CD14-positive monocyte (primary cell): ENCODE measurements around the gene GMPR. TPM values are rescaled to one million over a fixed set of nuclear protein-coding genes. Genes with fewer than 3 reads are reported as not detected.

Experiments used
- DNase-seq, 3 donors: peaks; one replicate each; pipeline ENCODE4 v3.0.0-alpha.2; 2011 to 2022
- H2AFZ ChIP-seq: 2 replicates; pipeline ENCODE4 v1.6.0; 2012; ENCODE audit warnings: mild to moderate bottlenecking, low read depth, low read length, inconsistent platforms; ENCODE audit not compliant: insufficient read depth, poor library complexity, severe bottlenecking
- H3K27ac ChIP-seq, 2 donors: 1 replicate in 1 of 2; 2 replicates in 1 of 2; pipeline ENCODE4 v1.5.1; 2012 to 2013; ENCODE audit warnings: low read length in 2 of 2, control low read depth in 1 of 2, inconsistent platforms in 1 of 2, low read depth in 1 of 2, mild to moderate bottlenecking in 1 of 2
- H3K27me3 ChIP-seq, 2 donors: one replicate each; pipeline versions ENCODE4 v1.6.0 to v1.6.1; 2011 to 2013; ENCODE audit warnings: low read length in 2 of 2; ENCODE audit not compliant: control insufficient read depth in 2 of 2, insufficient read depth in 2 of 2
- H3K36me3 ChIP-seq, 2 donors: replicated peaks in 1 of 2; 1 replicate in 1 of 2; 2 replicates in 1 of 2; pipeline versions ENCODE4 v1.5.1 to v1.6.1; 2012 to 2013; ENCODE audit warnings: low read length in 2 of 2, control low read depth in 1 of 2, inconsistent platforms in 1 of 2, mild to moderate bottlenecking in 1 of 2; ENCODE audit not compliant: insufficient read depth in 2 of 2, control insufficient read depth in 1 of 2
- H3K4me1 ChIP-seq, 2 donors: 1 replicate in 1 of 2; 2 replicates in 1 of 2; pipeline versions ENCODE4 v1.5.1 to v1.6.1; 2012 to 2013; ENCODE audit warnings: low read length in 2 of 2, control low read depth in 1 of 2, inconsistent platforms in 1 of 2, mild to moderate bottlenecking in 1 of 2, moderate library complexity in 1 of 2; ENCODE audit not compliant: insufficient read depth in 2 of 2, control insufficient read depth in 1 of 2
- H3K4me2 ChIP-seq: replicated peaks from 2 replicates; pipeline ENCODE3; 2012; ENCODE audit warnings: low read length, moderate library complexity, mild to moderate bottlenecking; ENCODE audit not compliant: poor library complexity, severe bottlenecking; ENCODE audit errors: extremely low read depth
- H3K4me3 ChIP-seq, 3 experiments: fragments of 200-600 bp in 1 of 3; sonication (generic) in 1 of 3; replicated peaks in 1 of 3; 1 replicate in 2 of 3; 2 replicates in 1 of 3; pipeline ENCODE4 v1.5.1; 2011 to 2013; ENCODE audit warnings: low read length in 3 of 3, mild to moderate bottlenecking in 3 of 3, control low read depth in 2 of 3, low read depth in 2 of 3, inconsistent platforms in 1 of 3, moderate library complexity in 1 of 3
- H3K79me2 ChIP-seq: 2 replicates; pipeline ENCODE4 v1.6.0; 2012; ENCODE audit warnings: mild to moderate bottlenecking, control low read depth, inconsistent platforms, low read length, moderate library complexity; ENCODE audit not compliant: insufficient read depth
- H3K9ac ChIP-seq: 2 replicates; pipeline ENCODE4 v1.6.0; 2017; ENCODE audit warnings: low read length, mild to moderate bottlenecking; ENCODE audit not compliant: insufficient read depth, poor library complexity, severe bottlenecking
- H3K9me3 ChIP-seq, 2 donors: replicated peaks in 1 of 2; 1 replicate in 1 of 2; 2 replicates in 1 of 2; pipeline versions ENCODE4 v1.5.1 to v1.6.1; 2012 to 2013; ENCODE audit warnings: low read length in 2 of 2, control low read depth in 1 of 2; ENCODE audit not compliant: control insufficient read depth in 1 of 2, insufficient read depth in 1 of 2
- H4K20me1 ChIP-seq: 2 replicates; pipeline ENCODE4 v1.6.0; 2012; ENCODE audit warnings: mild to moderate bottlenecking, low read length, control low read depth, moderate library complexity; ENCODE audit not compliant: insufficient read depth
- H3K27ac Mint-ChIP-seq, 7 donors: one replicate each; pipeline ENCODE4 v1.8.0; 2020; ENCODE audit warnings: mild to moderate bottlenecking in 7 of 7, mixed read lengths in 7 of 7, moderate library complexity in 6 of 7, inconsistent platforms in 2 of 7
- H3K27me3 Mint-ChIP-seq, 3 donors: one replicate each; pipeline ENCODE4 v1.8.0; 2021 to 2022; ENCODE audit warnings: low read depth in 3 of 3, mild to moderate bottlenecking in 3 of 3, mixed read lengths in 3 of 3, moderate library complexity in 3 of 3, inconsistent platforms in 1 of 3
- H3K36me3 Mint-ChIP-seq, 2 donors: one replicate each; pipeline ENCODE4 v1.8.0; 2020; ENCODE audit warnings: mixed read lengths in 2 of 2, inconsistent platforms in 1 of 2, mild to moderate bottlenecking in 1 of 2
- H3K4me1 Mint-ChIP-seq: one replicate; pipeline ENCODE4 v1.8.0; 2020; ENCODE audit warnings: mild to moderate bottlenecking, mixed read lengths
- H3K4me3 Mint-ChIP-seq, 2 donors: one replicate each; pipeline ENCODE4 v1.8.0; 2020; ENCODE audit warnings: mild to moderate bottlenecking in 2 of 2, mixed read lengths in 2 of 2, moderate library complexity in 1 of 2
- H3K9me3 Mint-ChIP-seq, 7 donors: one replicate each; pipeline ENCODE4 v1.8.0; 2020 to 2022; ENCODE audit warnings: mixed read lengths in 7 of 7, mild to moderate bottlenecking in 6 of 7, moderate library complexity in 6 of 7, inconsistent platforms in 2 of 7
- WGBS: methylation state at CpG from one replicate; pipeline ENCODE4 v1.1.5; 2013; ENCODE audit warnings: missing lambda C conversion rate; ENCODE audit not compliant: insufficient coverage; 5-methylcytosine and 5-hydroxymethylcytosine counted together
- intact Hi-C, 2 donors: fragments of 100-400 bp; cut with micrococcal nuclease; formaldehyde crosslinking; loops; one replicate each; pipeline versions ENCODE4 v1.15.0 to v1.15.1; 2023
- polyA plus RNA-seq, 3 donors: library from polyadenylated mRNA; depleted of rRNA in 1 of 3; unstranded in 2 of 3; stranded (reverse) in 1 of 3; fragments of 300-500 nt in 2 of 3; fragments of >200 nt in 1 of 3; fragmentation: Illumina TruSeq in 2 of 3; gene quantifications; 1 replicate in 2 of 3; 2 replicates in 1 of 3; pipeline ENCODE4 v1.2.3, GENCODE V29; 2012 to 2021
- TF ChIP-seq, protein P1 (sequence below): fragments of 200-600 bp; IDR thresholded peaks from one replicate; pipeline ENCODE4 v1.8.0; 2022; ENCODE audit warnings: antibody characterized with exemption, mild to moderate bottlenecking

GMPR gene
- polyA plus RNA-seq, 3 donors: 1.9 to 3.8 (median 3.2) TPM

DNA sequence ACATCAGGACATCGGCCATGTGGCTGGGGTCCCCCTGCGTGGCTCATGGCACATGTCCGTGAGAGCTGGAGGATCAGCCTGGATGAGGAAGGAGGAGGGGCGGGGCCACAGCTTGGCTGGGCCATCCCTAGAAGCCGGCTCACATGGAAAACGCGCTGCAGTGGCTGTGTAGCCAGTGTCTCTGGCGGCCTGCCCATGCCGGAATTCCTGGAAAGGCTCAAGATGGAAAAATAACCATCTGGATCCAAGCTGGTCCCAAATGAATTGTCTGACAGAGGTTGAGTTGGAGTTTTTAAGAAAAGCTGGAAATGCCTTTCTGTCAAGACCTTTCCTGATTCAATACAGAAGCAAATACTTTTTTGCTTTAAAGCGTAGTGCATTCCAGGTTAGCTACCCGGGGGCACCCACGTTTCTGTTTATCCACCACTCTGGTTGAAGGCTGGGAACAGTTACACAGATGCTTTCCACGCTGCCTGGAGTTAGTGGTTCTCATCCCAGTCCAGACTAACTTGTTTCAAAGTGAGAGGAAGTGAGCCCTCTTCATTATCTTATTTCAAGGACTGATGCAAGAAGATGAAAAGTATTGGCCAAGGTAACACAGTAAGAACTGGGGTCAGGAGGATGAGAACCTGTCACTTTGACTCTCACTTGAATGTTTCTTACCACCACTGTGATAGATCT lies 99.0 kb downstream of the GMPR start:
- Histone ChIP-seq H3K79me2 (no peaks in the 10 kb centered on the region), H3K27ac (no peak overlapping the region), H4K20me1 (peaks cover 31% of the 10 kb centered on the region), H3K4me3 (no peak overlapping the region), H3K9ac (no peak overlapping the region), H3K4me1 (peaks cover 17 to 18% of the 10 kb centered on the region in 2 donors), H3K27me3 (no peaks in the 10 kb centered on the region), H3K4me2 (no peak overlapping the region), H3K9me3 (no peaks in the 10 kb centered on the region), H3K36me3 (no peaks in the 10 kb centered on the region), H2AFZ (no peak overlapping the region)
- intact Hi-C loops: loop anchor here in 1 of 2 donors (10.0 kb wide), 2 partner anchors 437 to 627 kb away; no protein-coding TSS in a partner anchor
- H3K4me1 Mint-ChIP-seq: peaks cover 15% of the 10 kb centered on the region
- H3K9me3 Mint-ChIP-seq: peaks cover 0 to 2% (median 0%) of the 10 kb centered on the region in 7 donors
- no peak overlapping the region for H3K27ac Mint-ChIP-seq
- H3K27me3 Mint-ChIP-seq: no peaks in the 10 kb centered on the region
- TF ChIP-seq, protein P1, sequence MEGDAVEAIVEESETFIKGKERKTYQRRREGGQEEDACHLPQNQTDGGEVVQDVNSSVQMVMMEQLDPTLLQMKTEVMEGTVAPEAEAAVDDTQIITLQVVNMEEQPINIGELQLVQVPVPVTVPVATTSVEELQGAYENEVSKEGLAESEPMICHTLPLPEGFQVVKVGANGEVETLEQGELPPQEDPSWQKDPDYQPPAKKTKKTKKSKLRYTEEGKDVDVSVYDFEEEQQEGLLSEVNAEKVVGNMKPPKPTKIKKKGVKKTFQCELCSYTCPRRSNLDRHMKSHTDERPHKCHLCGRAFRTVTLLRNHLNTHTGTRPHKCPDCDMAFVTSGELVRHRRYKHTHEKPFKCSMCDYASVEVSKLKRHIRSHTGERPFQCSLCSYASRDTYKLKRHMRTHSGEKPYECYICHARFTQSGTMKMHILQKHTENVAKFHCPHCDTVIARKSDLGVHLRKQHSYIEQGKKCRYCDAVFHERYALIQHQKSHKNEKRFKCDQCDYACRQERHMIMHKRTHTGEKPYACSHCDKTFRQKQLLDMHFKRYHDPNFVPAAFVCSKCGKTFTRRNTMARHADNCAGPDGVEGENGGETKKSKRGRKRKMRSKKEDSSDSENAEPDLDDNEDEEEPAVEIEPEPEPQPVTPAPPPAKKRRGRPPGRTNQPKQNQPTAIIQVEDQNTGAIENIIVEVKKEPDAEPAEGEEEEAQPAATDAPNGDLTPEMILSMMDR: no peak
- no peak overlapping the region for H3K4me3 Mint-ChIP-seq
- no peak for DNase-seq
- H3K36me3 Mint-ChIP-seq: peaks cover 0 to 6% of the 10 kb centered on the region in 2 donors
- 97% methylated on average over 8 of the region's 13 CpGs for WGBS

DNA sequence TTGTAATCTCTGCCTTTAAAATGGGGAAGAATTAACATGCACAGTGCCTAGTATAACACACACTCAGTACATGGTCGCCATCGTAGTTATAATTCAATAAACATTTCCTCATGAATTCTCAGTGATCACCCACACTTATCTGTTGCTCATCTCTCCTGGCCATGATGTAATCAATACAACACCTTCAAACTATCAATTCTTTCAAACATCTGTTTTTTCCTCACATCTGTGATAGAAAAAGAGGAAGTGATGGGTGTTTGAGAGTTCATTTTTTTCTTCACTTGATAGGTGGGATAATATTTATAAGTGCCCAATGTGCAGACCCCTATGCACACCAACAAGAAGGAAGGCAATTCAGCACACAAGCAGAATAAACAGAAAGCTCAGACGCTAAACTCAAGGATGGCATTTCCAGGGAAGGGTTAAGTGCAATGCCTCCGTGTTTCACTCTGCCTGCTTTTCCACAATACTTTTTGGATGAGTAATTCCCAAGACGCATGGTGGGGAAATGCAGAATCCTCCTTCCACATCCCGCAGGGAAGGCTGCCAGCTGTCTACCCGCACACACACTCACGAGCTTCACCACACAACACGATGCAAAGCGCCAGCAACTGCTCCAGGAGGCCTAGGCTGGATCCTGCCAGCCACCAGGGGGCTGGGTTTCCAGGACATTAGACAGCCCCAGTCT lies 100.3 kb downstream of the GMPR start:
- Histone ChIP-seq H3K36me3 (no peaks in the 10 kb centered on the region), H3K4me1 (peaks cover 20% of the 10 kb centered on the region in 2 donors), H3K4me3 (no peak overlapping the region), H3K9ac (no peak overlapping the region), H3K9me3 (no peaks in the 10 kb centered on the region), H2AFZ (no peak overlapping the region), H3K79me2 (no peaks in the 10 kb centered on the region), H4K20me1 (peaks cover 32% of the 10 kb centered on the region), H3K27ac (no peak overlapping the region), H3K27me3 (no peaks in the 10 kb centered on the region), H3K4me2 (no peak overlapping the region)
- 91% methylated on average over 9 of the region's 10 CpGs for WGBS
- H3K4me3 Mint-ChIP-seq: no peak overlapping the region
- TF ChIP-seq, protein P1: peak; percentile 9
- peaks cover 3 to 8% of the 10 kb centered on the region in 2 donors for H3K36me3 Mint-ChIP-seq
- no peak for DNase-seq
- intact Hi-C loops: loop anchor here in 1 of 2 donors (10.0 kb wide), 2 partner anchors 436 to 626 kb away; no protein-coding TSS in a partner anchor
- H3K9me3 Mint-ChIP-seq: peaks cover 0 to 2% (median 0%) of the 10 kb centered on the region in 7 donors
- H3K27me3 Mint-ChIP-seq: no peaks in the 10 kb centered on the region
- peaks cover 19% of the 10 kb centered on the region for H3K4me1 Mint-ChIP-seq
- H3K27ac Mint-ChIP-seq: peak overlapping the region in 1 of 7 donors; percentile 3
